Testis (tissue), 2 donors: Measurements from ENCODE around the gene RPL18.

ENCODE experiments used
- CTCF ChIP-seq, 3 experiments: fragments of 450-650 bp in 2 of 3; fragments of 200-600 bp in 1 of 3; sonication (generic) in 1 of 3; IDR thresholded peaks; one replicate each; pipeline ENCODE4 v1.5.1; 2016 to 2019; ENCODE audit warnings: antibody characterized with exemption in 3 of 3, mild to moderate bottlenecking in 2 of 3, moderate library complexity in 1 of 3
- POLR2A ChIP-seq: fragments of 450-650 bp; IDR thresholded peaks from one replicate; pipeline ENCODE4 v1.6.1; 2017; ENCODE audit warnings: antibody characterized with exemption, mild to moderate bottlenecking, moderate library complexity

GRCh38 chr19:48639483-48640375 lies 20.8 kb upstream of the RPL18 start:
- TF ChIP-seq CTCF (IDR thresholded peaks at IDR 0.05), result no peak
- no peak for TF ChIP-seq POLR2A
